HG02763 (cell line): ENCODE data around the gene SKI.

Experiments used
- ATAC-seq: cut with Tn5 transposase; IDR thresholded peaks from one replicate; pipeline ENCODE4 v1.9.1; 2021; ENCODE audit warnings: mild to moderate bottlenecking, moderate library complexity; ENCODE audit not compliant: unreplicated experiment

SKI gene

GRCh38 chr1:2194319-2194897 lies 33.7 kb upstream of the SKI start, which contains the start of gene FAAP20:
Gene FAAP20, minus strand, starts transcription at chr1:2194772. Its CDS starts 23 bp downstream, at chr1:2194749.
- peak; percentile 39 for ATAC-seq

GRCh38 chr1:2194898-2195673 lies 33.0 kb upstream of the SKI start:
- ATAC-seq = peak; percentile 61

GRCh38 chr1:2195785-2196184 lies 32.3 kb upstream of the SKI start:
- ATAC-seq = no peak

- ATAC-seq = no peak
Measured at GRCh38 chr1:2196901-2197638, 31.0 kb upstream of the SKI start.

GRCh38 chr1:2197707-2198165 lies 30.4 kb upstream of the SKI start:
- ATAC-seq = no peak

- no peak for ATAC-seq
Measured at GRCh38 chr1:2198571-2198970, 29.5 kb upstream of the SKI start.

- ATAC-seq = peak; percentile 29
Measured at GRCh38 chr1:2199042-2199810, 28.9 kb upstream of the SKI start.

- ATAC-seq = no peak
Measured at GRCh38 chr1:2200308-2200943, 27.7 kb upstream of the SKI start.

- no peak for ATAC-seq
Measured at GRCh38 chr1:2201062-2201461, 27.1 kb upstream of the SKI start.

- ATAC-seq = no peak
Measured at GRCh38 chr1:2202008-2202575, 26.0 kb upstream of the SKI start.

- ATAC-seq = no peak
Measured at GRCh38 chr1:2202843-2203601, 25.1 kb upstream of the SKI start.

GRCh38 chr1:2203671-2204414 lies 24.3 kb upstream of the SKI start:
- no peak for ATAC-seq

GRCh38 chr1:2204415-2205190 lies 23.5 kb upstream of the SKI start:
- no peak for ATAC-seq

GRCh38 chr1:2205191-2205952 lies 22.7 kb upstream of the SKI start:
- peak; percentile 71 for ATAC-seq

- ATAC-seq = no peak
Measured at GRCh38 chr1:2206813-2207487, 21.2 kb upstream of the SKI start.

GRCh38 chr1:2208309-2209239 lies 19.5 kb upstream of the SKI start:
- no peak for ATAC-seq
